GM21576 (cell line): Measurements from ENCODE around the gene SYT5.
"Not testable (repeated sequence)": the region's sequence is repeated elsewhere in the genome, so short reads cannot be mapped to it uniquely, and the experiment has no call there.

ENCODE experiments used
- ATAC-seq: cut with Tn5 transposase; IDR thresholded peaks from one replicate; pipeline ENCODE4 v1.9.1; 2021; ENCODE audit warnings: mild to moderate bottlenecking, moderate library complexity; ENCODE audit not compliant: unreplicated experiment

Gene SYT5

DNA sequence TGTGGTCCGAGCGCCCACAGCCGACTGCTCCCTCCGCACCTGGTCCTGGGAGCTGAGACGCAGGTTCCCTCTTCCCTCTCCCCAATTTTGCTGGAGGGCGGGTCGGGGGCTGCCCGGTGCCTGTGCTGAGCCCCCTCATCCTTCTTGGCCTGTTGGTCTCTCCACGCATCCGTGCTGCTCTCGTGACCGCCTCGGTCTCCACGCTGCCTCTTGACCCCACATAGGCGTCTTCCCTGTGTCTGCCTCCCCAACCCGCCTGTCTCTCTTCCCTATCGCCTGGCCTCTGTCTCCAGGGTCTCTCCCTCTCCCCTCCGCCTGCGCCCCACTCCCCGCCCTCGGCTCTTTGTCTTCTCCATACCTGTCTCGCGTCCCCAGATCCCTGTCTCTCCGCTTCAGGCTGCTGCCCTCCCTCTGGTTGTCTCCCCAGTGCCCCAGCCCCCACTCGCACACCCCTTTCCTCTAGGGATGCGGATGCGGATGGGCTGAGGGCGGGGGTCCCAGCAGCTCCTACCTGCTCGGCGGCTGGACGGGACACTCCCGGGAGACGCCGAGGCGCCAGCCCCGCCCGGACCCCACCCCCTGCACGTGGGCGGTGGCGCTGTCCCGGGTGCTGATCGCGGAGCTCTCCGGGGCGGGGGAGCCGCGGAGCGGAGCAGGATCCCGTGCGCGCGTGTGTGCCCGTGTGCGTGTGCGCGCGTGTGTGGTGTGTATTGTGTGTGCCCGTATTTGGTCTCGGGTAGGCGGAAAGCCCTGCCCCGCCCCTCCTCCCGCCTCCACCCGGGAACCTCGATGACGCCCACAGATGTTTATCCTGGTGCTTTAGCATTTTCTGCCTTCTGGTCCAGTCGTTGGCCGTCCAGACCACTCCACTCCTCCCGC is at the start of gene SYT5:
SYT5 (minus strand) TSS at position 684 of the 879 bp plus-strand sequence. CDS start 1,248 bp downstream, outside the sequence.
- no peak for ATAC-seq

DNA sequence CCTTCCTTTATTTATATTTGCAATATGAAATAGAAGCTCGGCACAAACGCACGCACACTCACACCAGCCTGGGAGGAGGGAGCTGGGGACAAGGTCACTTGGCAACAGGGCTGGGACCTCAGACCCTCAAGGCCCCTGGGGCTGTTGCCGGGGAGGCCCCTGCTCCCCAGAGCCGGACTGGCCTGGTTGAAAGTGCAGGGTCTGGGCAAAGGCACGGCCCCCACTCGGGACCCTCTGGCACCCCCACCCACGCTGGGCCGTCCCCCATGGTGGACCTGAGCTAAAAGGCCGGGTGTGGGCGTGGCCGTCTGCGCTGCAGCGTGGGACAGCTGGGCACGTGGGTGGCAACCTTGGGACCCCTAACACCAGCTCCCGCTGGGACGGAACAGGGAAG is 49.7 kb upstream of the SYT5 start:
- ATAC-seq: no peak

DNA sequence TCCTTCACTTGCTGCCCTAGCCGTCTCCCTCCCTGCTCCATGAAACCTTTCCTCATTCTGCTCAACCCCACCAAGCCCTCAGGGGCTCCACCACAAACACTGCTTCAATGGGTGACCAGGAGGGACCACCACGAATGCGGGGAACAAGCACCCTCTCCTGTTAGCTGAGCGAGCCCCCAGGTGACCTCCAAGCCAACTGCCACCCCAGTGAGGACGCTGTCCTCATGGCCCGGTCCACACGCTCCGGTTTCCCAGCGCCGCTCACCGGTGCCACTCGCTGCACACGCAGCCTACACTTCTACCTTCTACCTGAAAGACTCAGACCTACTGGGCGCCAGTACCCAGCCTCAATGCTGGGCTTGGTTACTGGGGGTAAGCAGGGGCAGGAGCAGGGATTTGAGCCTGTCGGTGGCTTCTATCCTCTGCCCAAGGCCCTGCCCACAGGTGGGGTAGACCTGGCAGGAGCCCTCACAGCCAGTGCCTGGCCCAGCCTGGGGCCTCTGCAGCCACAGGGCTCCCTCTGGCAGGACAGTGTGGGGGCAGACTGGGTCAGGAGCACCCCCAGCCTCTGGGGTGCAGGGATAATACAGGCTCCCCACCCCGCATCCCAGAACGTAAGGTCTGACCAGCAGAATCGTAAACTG is 49.2 kb upstream of the SYT5 start:
- no peak for ATAC-seq

DNA sequence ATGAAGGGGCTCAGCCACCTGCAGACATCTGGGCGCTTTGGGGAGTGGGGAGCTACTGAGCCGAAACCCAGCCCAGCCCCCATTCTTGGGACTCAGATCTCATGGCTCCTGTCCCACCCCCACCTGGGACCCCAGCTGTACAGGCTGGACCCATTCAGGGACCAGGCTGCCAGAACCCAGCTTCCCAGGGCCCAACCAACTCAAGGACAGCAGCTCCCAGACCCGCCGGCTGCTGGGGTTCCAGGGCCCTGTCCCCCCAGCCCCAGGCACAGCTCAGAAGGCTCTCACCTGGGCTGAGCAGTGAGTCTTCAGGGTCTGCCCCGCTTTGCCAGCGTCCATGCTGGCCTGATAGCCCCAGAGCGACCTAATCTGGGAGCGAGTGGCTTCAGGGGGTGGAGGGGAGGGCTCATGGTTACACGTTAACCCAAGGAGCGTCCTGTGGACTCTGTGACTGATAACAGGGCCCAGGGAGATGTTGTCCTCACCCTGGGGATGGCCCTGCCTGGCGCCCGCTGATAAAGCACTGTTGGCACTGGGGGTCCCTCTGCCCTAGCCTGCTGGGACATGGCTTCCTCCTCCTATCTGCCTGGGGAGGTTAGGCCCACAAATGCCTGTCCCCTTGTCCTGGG is 48.4 kb upstream of the SYT5 start, which contains the start of gene TMEM86B:
TMEM86B (minus strand) TSS at position 361 of the 629 bp plus-strand sequence; CDS start at position 339, 22 bp downstream.
- ATAC-seq: no peak

GRCh38 chr19:55228015-55228391 is 47.9 kb upstream of the SYT5 start:
- ATAC-seq: no peak

- no peak for ATAC-seq
These were observed 47.3 kb upstream of the SYT5 start for GRCh38 chr19:55227241-55228014.

- no peak for ATAC-seq
These were observed 46.7 kb upstream of the SYT5 start for GRCh38 chr19:55226788-55227187.

- no peak for ATAC-seq
These were observed 46.2 kb upstream of the SYT5 start for GRCh38 chr19:55226273-55226672.

- ATAC-seq: no peak
These were observed 45.4 kb upstream of the SYT5 start for GRCh38 chr19:55225415-55225958.

DNA sequence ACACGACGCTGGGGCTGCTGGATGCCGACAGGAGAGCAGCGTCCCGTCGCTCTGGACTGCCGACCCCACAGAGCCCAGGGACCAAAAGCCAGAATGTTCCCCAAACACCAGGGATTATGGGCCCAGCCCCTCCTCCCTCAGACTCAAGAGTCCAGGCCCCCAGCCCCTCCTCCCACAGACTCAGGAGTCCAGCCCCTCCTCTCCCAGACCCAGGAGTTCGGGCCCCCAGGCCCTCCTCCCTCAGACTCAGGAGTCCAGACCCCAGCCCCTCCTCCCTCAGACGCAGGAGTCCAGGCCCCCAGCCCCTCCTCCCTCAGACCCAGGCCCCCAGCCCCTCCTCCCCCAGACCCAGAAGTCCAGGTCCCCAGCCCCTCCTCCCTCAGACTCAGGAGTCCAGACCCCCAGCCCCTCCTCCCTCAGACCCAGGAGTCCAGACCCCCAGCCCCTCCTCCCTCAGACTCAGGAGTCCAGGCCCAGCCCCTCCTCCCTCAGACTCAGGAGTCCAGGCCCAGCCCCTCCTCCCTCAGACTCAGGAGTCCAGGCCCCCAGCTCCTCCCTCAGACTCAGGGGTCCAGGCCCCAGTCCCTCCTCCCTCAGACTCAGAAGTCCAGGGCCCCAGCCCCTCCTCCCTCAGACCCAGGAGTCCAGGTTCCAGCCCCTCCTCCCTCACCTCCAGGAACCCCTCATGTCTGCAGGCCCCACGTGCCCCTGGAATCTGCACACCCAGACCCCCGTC is 44.8 kb upstream of the SYT5 start:
- ATAC-seq: not testable (repeated sequence)

DNA sequence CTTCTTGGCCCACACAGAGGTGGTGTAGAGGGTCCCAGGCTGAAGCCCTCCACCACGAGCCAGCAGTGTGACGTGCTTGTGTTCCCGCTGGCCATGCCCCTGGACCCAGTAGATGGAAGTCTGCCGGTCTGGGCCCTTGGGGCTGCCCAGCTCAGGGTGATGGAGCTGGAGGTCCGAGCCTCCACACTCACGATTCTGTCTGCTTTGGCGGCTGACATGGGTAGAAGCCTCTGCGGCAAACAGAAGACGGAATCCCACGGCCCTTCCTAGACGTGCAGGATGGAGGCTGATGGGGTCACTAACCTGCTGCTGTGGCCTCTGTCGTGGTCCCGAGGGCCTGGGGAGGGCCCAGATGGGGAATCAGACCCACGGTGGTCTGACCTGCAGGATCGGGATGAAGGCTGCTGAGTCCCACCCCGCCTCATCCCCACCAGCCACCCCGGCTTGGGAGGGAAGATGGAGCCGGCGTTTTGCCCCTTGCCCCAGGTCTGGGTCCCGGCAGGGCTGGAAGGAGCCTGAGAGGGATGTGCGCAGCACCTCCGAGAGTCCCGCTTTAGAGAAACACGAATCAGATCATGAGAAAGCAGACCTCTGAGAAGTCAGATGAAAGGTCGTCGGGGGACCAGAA is 44.1 kb upstream of the SYT5 start:
- no peak for ATAC-seq

DNA sequence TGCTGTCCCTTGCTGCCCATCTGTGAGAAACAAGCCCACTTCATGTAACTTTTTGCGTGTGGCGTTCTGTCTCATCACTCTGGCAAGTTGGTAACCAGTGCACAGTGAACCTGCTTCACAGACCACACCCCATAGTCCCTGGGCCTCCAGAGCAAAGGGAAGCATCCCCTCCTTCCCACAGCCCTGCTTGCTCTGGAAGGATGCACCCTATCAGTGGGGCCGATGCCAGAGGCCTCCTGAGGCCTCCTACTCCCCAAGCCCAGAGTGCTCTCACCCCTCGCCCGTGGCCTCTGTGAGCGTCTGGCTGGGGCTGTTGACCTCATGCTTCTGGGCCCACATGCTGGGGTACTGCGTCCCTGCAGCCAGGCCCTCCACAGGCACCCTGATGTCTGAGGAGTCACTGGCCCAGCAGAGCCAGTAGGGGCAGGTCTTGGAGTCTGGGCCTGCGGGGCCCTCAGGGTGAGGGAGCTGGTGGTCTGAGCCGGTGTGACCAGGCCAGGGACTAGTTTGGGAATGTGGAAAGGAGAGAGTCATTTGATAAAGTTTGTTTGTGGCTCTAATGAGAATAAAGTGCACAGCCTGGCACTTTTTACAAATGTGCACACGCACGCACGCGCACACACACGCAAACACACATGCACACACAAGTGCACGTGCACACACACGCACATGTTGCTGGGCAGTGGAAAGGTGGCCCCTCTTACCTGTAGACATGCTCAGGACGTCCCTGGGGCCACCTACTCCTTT is 43.4 kb upstream of the SYT5 start:
- no peak for ATAC-seq

DNA sequence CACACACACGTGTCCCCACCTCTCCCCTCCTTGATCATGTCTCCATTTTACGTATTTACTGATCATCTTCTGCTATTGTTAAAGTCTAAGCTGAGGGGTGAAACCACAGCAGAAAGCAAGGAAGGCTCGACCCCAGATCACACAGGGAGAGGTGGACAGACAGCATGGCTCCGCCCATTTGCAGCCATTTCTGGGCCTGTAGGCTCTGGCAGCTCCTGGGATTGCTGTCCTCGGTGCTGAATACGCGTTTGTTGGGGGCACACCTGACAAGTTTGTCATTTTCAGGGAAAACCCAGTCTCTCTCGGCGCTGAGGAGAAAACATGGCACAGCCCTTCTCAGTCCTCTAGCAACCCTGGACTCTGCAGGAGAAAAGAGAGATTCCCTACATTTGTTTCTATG is 40.4 kb upstream of the SYT5 start:
- ATAC-seq: no peak

DNA sequence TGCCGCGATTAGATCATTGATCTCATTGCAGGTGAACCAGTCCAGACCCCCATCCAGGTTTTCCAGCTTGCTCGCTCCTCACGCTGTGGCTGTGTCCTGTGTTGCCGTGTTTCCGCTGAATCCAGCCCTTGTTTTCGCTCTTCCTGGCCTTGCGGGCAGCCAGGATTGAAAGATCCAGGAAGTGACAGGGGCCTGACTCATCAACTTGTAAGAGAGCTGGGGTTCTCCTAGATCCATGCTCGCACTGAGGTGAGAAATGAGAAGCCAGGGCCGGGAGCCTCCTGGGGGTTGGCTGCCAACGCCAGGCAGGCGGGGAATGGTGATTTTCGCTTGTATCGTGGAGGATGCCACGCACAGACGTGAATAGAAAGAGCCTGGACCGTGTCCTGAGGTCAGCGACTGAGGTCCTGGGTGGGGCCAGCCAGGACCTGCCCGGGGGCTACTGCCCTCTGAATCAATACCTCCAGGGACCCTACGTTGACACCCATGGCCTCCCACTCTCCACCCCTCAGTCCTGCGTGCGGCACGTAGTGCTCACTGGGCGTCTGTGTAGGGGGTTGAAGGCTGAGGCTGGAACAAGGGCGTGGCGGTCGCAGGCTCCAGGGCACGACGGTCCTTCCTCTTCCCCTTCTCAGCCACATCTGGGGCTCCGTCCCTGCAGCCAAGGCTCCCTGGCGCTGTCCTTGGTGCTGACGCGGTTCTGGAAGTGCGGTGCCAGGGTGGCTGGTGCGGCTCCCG is 36.5 kb upstream of the SYT5 start:
- no peak for ATAC-seq

DNA sequence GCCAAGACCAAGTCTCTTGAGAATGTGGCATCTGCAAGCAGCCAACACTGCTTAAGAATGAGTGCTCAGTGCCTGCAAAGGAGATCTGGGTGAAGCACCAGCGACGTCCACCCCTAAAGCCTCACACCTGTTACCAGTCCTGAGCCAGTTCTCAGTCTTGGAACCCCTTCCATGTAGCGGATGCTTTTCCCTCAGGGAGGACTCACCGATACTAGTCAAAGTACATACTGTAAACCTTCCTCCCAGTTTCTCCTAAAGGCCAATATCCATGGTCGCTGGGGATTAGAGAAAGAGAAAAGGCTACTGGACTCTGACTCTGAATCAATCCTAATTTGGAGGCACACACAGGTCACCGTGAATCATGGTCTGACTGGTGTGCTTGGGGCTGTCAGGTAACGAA is 33.5 kb upstream of the SYT5 start:
- no peak for ATAC-seq

- no peak for ATAC-seq
These were observed 32.4 kb upstream of the SYT5 start for GRCh38 chr19:55212447-55212846.

GRCh38 chr19:55209693-55210472 is 29.8 kb upstream of the SYT5 start:
- no peak for ATAC-seq
